Astrocyte (in vitro differentiated cells and primary cell): Measurements from ENCODE around the gene NCF2.

Experiments
- CTCF ChIP-seq: IDR thresholded peaks from 2 replicates; pipeline ENCODE4 v1.5.1; 2011; ENCODE audit warnings: low read depth, mild to moderate bottlenecking, inconsistent platforms, low read length, moderate library complexity; ENCODE audit not compliant: insufficient read depth
- EZH2 ChIP-seq: IDR thresholded peaks from 2 replicates; pipeline ENCODE4 v1.6.1; 2012; ENCODE audit warnings: mild to moderate bottlenecking, low read length, inconsistent platforms; ENCODE audit not compliant: insufficient read depth

GRCh38 chr1:183633676-183634343 lies 43.6 kb upstream of the NCF2 start:
- peak; percentile 67 for TF ChIP-seq CTCF
- TF ChIP-seq EZH2 = no peak
